Uterus (tissue), 2 donors: ENCODE data around the gene SPINT4.

Experiments used
- POLR2A ChIP-seq, 2 donors: fragments of 450-650 bp; IDR thresholded peaks; one replicate each; pipeline ENCODE4 v1.6.1; 2016; ENCODE audit warnings: antibody characterized with exemption in 2 of 2, mild to moderate bottlenecking in 1 of 2, moderate library complexity in 1 of 2
- TF ChIP-seq, protein P1 (sequence below), 4 experiments: fragments of 200-600 bp in 2 of 4; fragments of 450-650 bp in 2 of 4; sonication (generic) in 2 of 4; IDR thresholded peaks; one replicate each; pipeline ENCODE4 v1.5.1; 2016 to 2019; ENCODE audit warnings: antibody characterized with exemption in 4 of 4, mild to moderate bottlenecking in 2 of 4, moderate library complexity in 1 of 4

- TF ChIP-seq POLR2A (IDR thresholded peaks at IDR 0.05): no peak
- TF ChIP-seq, protein P1, sequence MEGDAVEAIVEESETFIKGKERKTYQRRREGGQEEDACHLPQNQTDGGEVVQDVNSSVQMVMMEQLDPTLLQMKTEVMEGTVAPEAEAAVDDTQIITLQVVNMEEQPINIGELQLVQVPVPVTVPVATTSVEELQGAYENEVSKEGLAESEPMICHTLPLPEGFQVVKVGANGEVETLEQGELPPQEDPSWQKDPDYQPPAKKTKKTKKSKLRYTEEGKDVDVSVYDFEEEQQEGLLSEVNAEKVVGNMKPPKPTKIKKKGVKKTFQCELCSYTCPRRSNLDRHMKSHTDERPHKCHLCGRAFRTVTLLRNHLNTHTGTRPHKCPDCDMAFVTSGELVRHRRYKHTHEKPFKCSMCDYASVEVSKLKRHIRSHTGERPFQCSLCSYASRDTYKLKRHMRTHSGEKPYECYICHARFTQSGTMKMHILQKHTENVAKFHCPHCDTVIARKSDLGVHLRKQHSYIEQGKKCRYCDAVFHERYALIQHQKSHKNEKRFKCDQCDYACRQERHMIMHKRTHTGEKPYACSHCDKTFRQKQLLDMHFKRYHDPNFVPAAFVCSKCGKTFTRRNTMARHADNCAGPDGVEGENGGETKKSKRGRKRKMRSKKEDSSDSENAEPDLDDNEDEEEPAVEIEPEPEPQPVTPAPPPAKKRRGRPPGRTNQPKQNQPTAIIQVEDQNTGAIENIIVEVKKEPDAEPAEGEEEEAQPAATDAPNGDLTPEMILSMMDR (IDR thresholded peaks at IDR 0.05): no peak
Measured at GRCh38 chr20:45735988-45736387, 13.8 kb downstream of the SPINT4 start.
